Endothelial cell of umbilical vein (primary cell): ENCODE results near the gene TOR1A. TPM values are rescaled to one million over a fixed set of nuclear protein-coding genes. Genes with fewer than 3 reads are reported as not detected.

Source experiments
- BruUV-seq: library from RNA; stranded (reverse); fragments of 400-500 nt; replicated peaks from 2 replicates; lab custom pipeline; 2021; lab: Mats Ljungman, UMichigan
- CTCF ChIA-PET: fragments of 300-600, 350-600 bp; sonication (Branson Sonifier 250); formaldehyde crosslinking; loops from one replicate; lab custom pipeline; 2021; ENCODE audit warnings: antibody characterized with exemption, inconsistent platforms; lab: Charles Lee
- POLR2A ChIA-PET: fragments of 300-600, 350-600 bp; sonication (Branson Sonifier 250); formaldehyde crosslinking; loops from one replicate; lab custom pipeline; 2021; ENCODE audit warnings: antibody characterized with exemption, inconsistent platforms; lab: Charles Lee
- DNase-seq: peaks from one replicate; pipeline ENCODE4 v3.0.0-alpha.2; 2011; ENCODE audit warnings: low read depth, low spot score
- FAIRE-seq: peaks from 2 replicates; lab custom pipeline; 2011; peaks lifted over from hg19 to GRCh38; lab: Jason Lieb, UNC
- H2AFZ ChIP-seq: 2 replicates; pipeline ENCODE4 v1.6.0; 2012; ENCODE audit warnings: low read depth, low read length, control low read depth, inconsistent platforms
- H3K27ac ChIP-seq: 2 replicates; pipeline ENCODE4 v1.5.1; 2011; ENCODE audit warnings: low read depth, mild to moderate bottlenecking, control low read depth, low read length, moderate library complexity; ENCODE audit not compliant: insufficient read depth
- H3K27me3 ChIP-seq, 2 experiments: 2 replicates each; pipeline versions ENCODE4 v1.6.0 to v1.6.1; 2011; ENCODE audit warnings: low read length in 2 of 2, mixed read lengths in 1 of 2; ENCODE audit not compliant: control insufficient read depth in 2 of 2, insufficient read depth in 2 of 2
- H3K36me3 ChIP-seq, 2 experiments: 2 replicates in 1 of 2; 3 replicates in 1 of 2; pipeline ENCODE4 v1.5.1; 2011; ENCODE audit warnings: low read length in 2 of 2, mild to moderate bottlenecking in 1 of 2, moderate library complexity in 1 of 2; ENCODE audit not compliant: control insufficient read depth in 2 of 2, insufficient read depth in 2 of 2; ENCODE audit errors: extremely low read depth in 1 of 2
- H3K4me1 ChIP-seq: 3 replicates; pipeline ENCODE4 v1.5.1; 2011; ENCODE audit warnings: mild to moderate bottlenecking, low read length; ENCODE audit not compliant: control insufficient read depth, insufficient read depth; ENCODE audit errors: extremely low read depth
- H3K4me2 ChIP-seq: 2 replicates; pipeline ENCODE4 v1.6.1; 2011; ENCODE audit warnings: low read length, control low read depth, mixed read lengths; ENCODE audit not compliant: insufficient read depth
- H3K4me3 ChIP-seq, 3 experiments: fragments of 200-600 bp in 1 of 3; sonication (generic), shearing (Covaris generic) in 1 of 3; replicated peaks in 1 of 3; 2 replicates each; pipeline ENCODE4 v1.5.1; 2011 to 2016; ENCODE audit warnings: control low read depth in 3 of 3, low read length in 3 of 3, mild to moderate bottlenecking in 2 of 3, inconsistent platforms in 1 of 3, low read depth in 1 of 3, moderate library complexity in 1 of 3; ENCODE audit not compliant: insufficient read depth in 1 of 3
- H3K79me2 ChIP-seq: 2 replicates; pipeline ENCODE4 v1.6.0; 2012; ENCODE audit warnings: low read length, inconsistent platforms; ENCODE audit not compliant: control insufficient read depth, insufficient read depth
- H3K9ac ChIP-seq: replicated peaks from 2 replicates; pipeline ENCODE3; 2011; ENCODE audit warnings: low read length, control low read depth; ENCODE audit not compliant: insufficient read depth; ENCODE audit errors: extremely low read depth
- H3K9me1 ChIP-seq: replicated peaks from 3 replicates; pipeline ENCODE4 v1.6.0; 2011; ENCODE audit warnings: mild to moderate bottlenecking, low read length; ENCODE audit not compliant: control insufficient read depth, insufficient read depth; ENCODE audit errors: extremely low read depth
- H3K9me3 ChIP-seq: replicated peaks from 2 replicates; pipeline ENCODE4 v1.5.1; 2012; ENCODE audit warnings: low read length, inconsistent platforms; ENCODE audit not compliant: control insufficient read depth, insufficient read depth
- H4K20me1 ChIP-seq: replicated peaks from 2 replicates; pipeline ENCODE3; 2011; ENCODE audit warnings: mild to moderate bottlenecking, low read length; ENCODE audit not compliant: control insufficient read depth, insufficient read depth; ENCODE audit errors: extremely low read depth
- CTCF ChIP-seq, 2 donors: IDR thresholded peaks; 1 replicate in 1 of 2; 2 replicates in 1 of 2; pipeline ENCODE4 v1.5.1; 2011; ENCODE audit warnings: low read length in 2 of 2, mild to moderate bottlenecking in 2 of 2, moderate library complexity in 2 of 2, control low read depth in 1 of 2, inconsistent platforms in 1 of 2, low read depth in 1 of 2; ENCODE audit not compliant: insufficient read depth in 1 of 2; ENCODE audit errors: extremely low read depth in 1 of 2
- EZH2 ChIP-seq: IDR thresholded peaks from 2 replicates; pipeline ENCODE4 v1.6.1; 2012; ENCODE audit warnings: borderline replicate concordance, low read depth, mild to moderate bottlenecking, moderate library complexity, low read length, inconsistent platforms; ENCODE audit not compliant: severe bottlenecking
- FOS ChIP-seq: IDR thresholded peaks from 2 replicates; pipeline ENCODE4 v1.6.1; 2011; ENCODE audit warnings: mild to moderate bottlenecking, low read length, moderate library complexity, borderline replicate concordance; ENCODE audit not compliant: insufficient read depth
- GATA2 ChIP-seq: IDR thresholded peaks from 2 replicates; pipeline ENCODE4 v1.7.0; 2011; ENCODE audit warnings: low read depth, mild to moderate bottlenecking, moderate library complexity, mixed read lengths, low read length; ENCODE audit not compliant: insufficient read length, insufficient read depth
- JUN ChIP-seq: IDR thresholded peaks from 2 replicates; pipeline ENCODE4 v1.6.1; 2011; ENCODE audit warnings: borderline replicate concordance, low read depth; ENCODE audit not compliant: insufficient read length, insufficient read depth
- MYC ChIP-seq: IDR thresholded peaks from one replicate; pipeline ENCODE4 v1.6.1; 2011; ENCODE audit warnings: mild to moderate bottlenecking, low read depth, low read length
- POLR2A ChIP-seq: IDR thresholded peaks from 2 replicates; pipeline ENCODE4 v1.6.1; 2012; ENCODE audit warnings: low read depth, mild to moderate bottlenecking, control low read depth, low read length
- POLR2AphosphoS5 ChIP-seq: IDR thresholded peaks from 2 replicates; pipeline ENCODE4 v1.6.1; 2012; ENCODE audit warnings: low read depth, mild to moderate bottlenecking, control low read depth, low read length, moderate library complexity; ENCODE audit not compliant: insufficient read depth
- dilution Hi-C: fragments of 300-500 bp; cut with MboI; formaldehyde crosslinking; loops from one replicate; pipeline ENCODE4 v1.15.0; 2019; ENCODE audit warnings: low sequenced_read_pairs; ENCODE audit not compliant: extremely low pct_ligation_motif_present
- intact Hi-C: fragments of 100-400 bp; cut with micrococcal nuclease; formaldehyde crosslinking; loops from one replicate; pipeline ENCODE4 v1.10.0; 2022
- polyA plus RNA-seq, 4 experiments: library from polyadenylated mRNA; depleted of rRNA in 3 of 4; stranded (reverse) in 3 of 4; unstranded in 1 of 4; fragments of >200 nt; gene quantifications; 2 replicates each; pipeline versions ENCODE4 v1.2.1 to v1.2.3, GENCODE V29; 2011 to 2012; ENCODE audit warnings: missing spikeins in 1 of 4
- total RNA-seq: library from RNA; stranded (reverse); gene quantifications from 2 replicates; pipeline ENCODE4 v1.2.3, GENCODE V29; 2021
- TF ChIP-seq, protein P1 (sequence below): IDR thresholded peaks from 2 replicates; pipeline ENCODE4 v1.6.1; 2011; ENCODE audit not compliant: insufficient read depth, insufficient read length

The TOR1A gene
- total and polyA plus RNA-seq, 2 donors (not counting 3 experiments of a cell fraction or from before 2014, with no cell fraction given): 57.8 to 89.8 TPM

DNA sequence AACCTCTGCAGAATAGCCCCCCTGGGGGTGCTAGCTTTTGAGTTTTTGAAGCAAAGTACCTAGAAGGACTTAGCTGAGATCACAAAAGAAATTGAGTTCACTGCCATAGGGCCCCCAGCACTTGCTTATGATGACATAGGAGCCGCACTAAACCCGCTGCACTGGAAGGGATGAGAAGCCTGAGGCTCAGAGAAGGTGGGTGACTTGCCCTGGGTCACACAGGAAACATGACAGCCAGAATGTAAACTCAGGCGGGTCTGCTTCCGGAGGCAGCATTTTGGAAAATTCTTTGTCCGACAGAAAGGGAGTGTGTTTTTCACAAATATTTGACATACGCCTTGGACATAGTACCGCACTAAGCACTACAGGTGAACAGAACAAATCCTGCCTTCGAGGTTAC, 29.4 kb downstream of the TOR1A start:
- no peaks in the 10 kb centered on the region for H3K36me3 ChIP-seq
- no TSS peak for BruUV-seq
- FAIRE-seq: no peak
- DNase-seq: no peak
- H3K4me1 ChIP-seq: no peaks in the 10 kb centered on the region
- H3K27me3 ChIP-seq: peaks cover 0 to 5% of the 10 kb centered on the region in 2 experiments
- TF ChIP-seq POLR2AphosphoS5: no peak
- TF ChIP-seq, protein P1, sequence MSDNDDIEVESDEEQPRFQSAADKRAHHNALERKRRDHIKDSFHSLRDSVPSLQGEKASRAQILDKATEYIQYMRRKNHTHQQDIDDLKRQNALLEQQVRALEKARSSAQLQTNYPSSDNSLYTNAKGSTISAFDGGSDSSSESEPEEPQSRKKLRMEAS: no peak
- no peak for TF ChIP-seq CTCF (IDR thresholded peaks at IDR 0.05; ENCODE audit: extremely low read depth in 1 of 2, insufficient read depth in 1 of 2, low read depth in 1 of 2, low read length in 2 of 2)
- H3K79me2 ChIP-seq: no peaks in the 10 kb centered on the region
- intact Hi-C loops: no loop called here
- ChIA-PET CTCF (no interaction called here), POLR2A (no interaction called here)
- H3K27ac ChIP-seq: no peak overlapping the region
- no peak overlapping the region for H3K9ac ChIP-seq
- H3K9me3 ChIP-seq: no peaks in the 10 kb centered on the region
- H3K9me1 ChIP-seq: no peaks in the 10 kb centered on the region
- no peak overlapping the region for H3K4me2 ChIP-seq
- dilution Hi-C loops: no loop called here
- H4K20me1 ChIP-seq: no peaks in the 10 kb centered on the region
- H3K4me3 ChIP-seq: no peak overlapping the region
- H2AFZ ChIP-seq: no peak overlapping the region

GRCh38 chr9:129786481-129786880, 37.5 kb downstream of the TOR1A start:
- H3K4me1 ChIP-seq: no peaks in the 10 kb centered on the region
- no peak overlapping the region for H3K27ac ChIP-seq
- no peak overlapping the region for H3K4me3 ChIP-seq
- no peaks in the 10 kb centered on the region for H4K20me1 ChIP-seq
- intact Hi-C loops: no loop called here
- H3K27me3 ChIP-seq: no peaks in the 10 kb centered on the region
- POLR2A ChIA-PET: no interaction called here
- BruUV-seq: no TSS peak
- no peak for DNase-seq
- TF ChIP-seq POLR2AphosphoS5 (no peak), FOS (no peak), GATA2 (no peak), CTCF (IDR thresholded peaks at IDR 0.05; ENCODE audit: extremely low read depth in 1 of 2, insufficient read depth in 1 of 2, low read depth in 1 of 2, low read length in 2 of 2) (no peak), JUN (no peak), MYC (no peak), POLR2A (no peak), EZH2 (no peak)
- TF ChIP-seq, protein P1: no peak
- no peaks in the 10 kb centered on the region for H3K79me2 ChIP-seq
- no peaks in the 10 kb centered on the region for H3K9me3 ChIP-seq
- no peak overlapping the region for H2AFZ ChIP-seq
- dilution Hi-C loops: no loop called here
- CTCF ChIA-PET: interaction anchor here (0.6 to 8.2 kb wide), 3 partner anchors 10 to 60 kb away, joined by 3 to 127 read pairs (median 67); no protein-coding TSS in a partner anchor
- no peaks in the 10 kb centered on the region for H3K36me3 ChIP-seq
- no peaks in the 10 kb centered on the region for H3K9me1 ChIP-seq
- H3K4me2 ChIP-seq: no peak overlapping the region
- FAIRE-seq: no peak
- H3K9ac ChIP-seq: no peak overlapping the region
